Type B pancreatic cell (in vitro differentiated cells): Measurements from ENCODE around the gene PSMD12. TPM values are rescaled to one million over a fixed set of nuclear protein-coding genes. Genes with fewer than 3 reads are reported as not detected.

Experiments
- DNase-seq: peaks from one replicate; pipeline ENCODE4 v3.0.0; 2021; ENCODE audit warnings: mixed read lengths; ENCODE audit not compliant: unreplicated experiment; ENCODE audit errors: extremely low spot score
- H3K27ac Mint-ChIP-seq: 2 replicates; pipeline ENCODE4 v1.8.0; 2021; ENCODE audit warnings: mild to moderate bottlenecking, mixed read lengths
- H3K27me3 Mint-ChIP-seq: 2 replicates; pipeline ENCODE4 v1.8.0; 2021; ENCODE audit warnings: mixed read lengths
- H3K36me3 Mint-ChIP-seq: 2 replicates; pipeline ENCODE4 v1.8.0; 2021; ENCODE audit warnings: mixed read lengths
- H3K4me1 Mint-ChIP-seq: one replicate; pipeline ENCODE4 v1.8.0; 2021; ENCODE audit warnings: mixed read lengths; ENCODE audit not compliant: unreplicated experiment
- H3K4me3 Mint-ChIP-seq: 2 replicates; pipeline ENCODE4 v1.8.0; 2021; ENCODE audit warnings: mild to moderate bottlenecking, mixed read lengths
- H3K9me3 Mint-ChIP-seq: 2 replicates; pipeline ENCODE4 v1.8.0; 2021; ENCODE audit warnings: mixed read lengths
- CTCF ChIP-seq: fragments of 200-600 bp; sonication (generic); conservative IDR thresholded peaks from 2 replicates; pipeline ENCODE4 v1.5.0; 2021; ENCODE audit warnings: antibody characterized with exemption, mild to moderate bottlenecking
- total RNA-seq: library from RNA; stranded (reverse); gene quantifications from 2 replicates; pipeline ENCODE4 v1.2.1, GENCODE V29; 2021; ENCODE audit warnings: low replicate concordance

Gene PSMD12
- total RNA-seq, 1 donor from 2014 or later, result 43.2 TPM

- no peak for DNase-seq
- Mint-ChIP-seq H3K27me3 (no peaks in the 10 kb centered on the region), H3K4me3 (no peak overlapping the region), H3K9me3 (no peaks in the 10 kb centered on the region), H3K27ac (no peak overlapping the region), H3K4me1 (no peaks in the 10 kb centered on the region), H3K36me3 (no peaks in the 10 kb centered on the region)
- TF ChIP-seq CTCF, result no peak
These were observed 68.9 kb downstream of the PSMD12 start for GRCh38 chr17:67297454-67297960.

- no peak overlapping the region for H3K27ac Mint-ChIP-seq
- no peak overlapping the region for H3K4me3 Mint-ChIP-seq
- H3K4me1 Mint-ChIP-seq, result peaks cover 6% of the 10 kb centered on the region
- no peaks in the 10 kb centered on the region for H3K36me3 Mint-ChIP-seq
- DNase-seq, result no peak
- no peaks in the 10 kb centered on the region for H3K9me3 Mint-ChIP-seq
- TF ChIP-seq CTCF, result no peak
- no peaks in the 10 kb centered on the region for H3K27me3 Mint-ChIP-seq
These were observed 71.8 kb downstream of the PSMD12 start for GRCh38 chr17:67294451-67295199.

- H3K4me3 Mint-ChIP-seq, result no peak overlapping the region
- TF ChIP-seq CTCF, result peak; percentile 74
- DNase-seq, result no peak
These were observed 72.8 kb downstream of the PSMD12 start for GRCh38 chr17:67293251-67294203.

GRCh38 chr17:67290711-67291291, 75.6 kb downstream of the PSMD12 start:
- H3K4me3 Mint-ChIP-seq, result no peak overlapping the region
- DNase-seq, result no peak
- H3K9me3 Mint-ChIP-seq, result no peaks in the 10 kb centered on the region
- no peak for TF ChIP-seq CTCF
- H3K27me3 Mint-ChIP-seq, result no peaks in the 10 kb centered on the region
- H3K27ac Mint-ChIP-seq, result no peak overlapping the region
- no peaks in the 10 kb centered on the region for H3K36me3 Mint-ChIP-seq
- H3K4me1 Mint-ChIP-seq, result peaks cover 12% of the 10 kb centered on the region

More at GRCh38 chr17:67293251-67294203, 72.8 kb downstream of the PSMD12 start:
- Mint-ChIP-seq H3K9me3 (no peaks in the 10 kb centered on the region), H3K27ac (no peak overlapping the region), H3K36me3 (no peaks in the 10 kb centered on the region), H3K27me3 (no peaks in the 10 kb centered on the region), H3K4me1 (peaks cover 12% of the 10 kb centered on the region)

- TF ChIP-seq CTCF, result no peak
- DNase-seq, result no peak
- H3K4me1 Mint-ChIP-seq, result peaks cover 12% of the 10 kb centered on the region
- H3K4me3 Mint-ChIP-seq, result no peak overlapping the region
- H3K9me3 Mint-ChIP-seq, result no peaks in the 10 kb centered on the region
- no peaks in the 10 kb centered on the region for H3K36me3 Mint-ChIP-seq
- no peaks in the 10 kb centered on the region for H3K27me3 Mint-ChIP-seq
- no peak overlapping the region for H3K27ac Mint-ChIP-seq
These were observed 76.1 kb downstream of the PSMD12 start for GRCh38 chr17:67290244-67290643.
